AG10803 (cell line): ENCODE results near the gene OR2T10.

Experiments
- DNase-seq: peaks from one replicate; pipeline ENCODE4 v3.0.0; 2010; ENCODE audit warnings: low read depth
- H3K4me3 ChIP-seq: 2 replicates; pipeline ENCODE4 v1.5.1; 2011; ENCODE audit warnings: mild to moderate bottlenecking, low read length, control low read depth
- TF ChIP-seq, protein P1 (sequence below): conservative IDR thresholded peaks from 2 replicates; pipeline ENCODE4 v1.5.1; 2011; ENCODE audit warnings: mild to moderate bottlenecking, low read length, control low read depth, inconsistent platforms

OR2T10 gene

DNA sequence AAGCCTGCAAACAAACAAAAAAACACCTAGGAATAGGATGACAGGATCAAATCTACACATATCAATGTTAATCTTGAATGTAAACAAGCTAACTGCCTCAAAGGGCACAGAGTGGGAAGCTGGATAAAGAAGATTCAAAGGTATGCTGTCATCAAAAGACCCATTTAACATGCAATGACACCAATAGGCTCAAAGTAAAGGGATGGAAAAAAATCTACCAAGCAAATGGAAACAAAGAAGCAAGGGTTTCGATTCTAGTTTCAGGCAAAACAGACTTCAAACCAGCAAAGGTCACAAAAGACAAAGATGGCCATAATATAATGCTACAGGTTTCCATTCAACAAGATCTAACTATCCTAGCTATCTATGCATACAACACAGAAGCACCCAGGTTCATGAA is 16.2 kb upstream of the OR2T10 start:
- no peak overlapping the region for H3K4me3 ChIP-seq
- TF ChIP-seq, protein P1, sequence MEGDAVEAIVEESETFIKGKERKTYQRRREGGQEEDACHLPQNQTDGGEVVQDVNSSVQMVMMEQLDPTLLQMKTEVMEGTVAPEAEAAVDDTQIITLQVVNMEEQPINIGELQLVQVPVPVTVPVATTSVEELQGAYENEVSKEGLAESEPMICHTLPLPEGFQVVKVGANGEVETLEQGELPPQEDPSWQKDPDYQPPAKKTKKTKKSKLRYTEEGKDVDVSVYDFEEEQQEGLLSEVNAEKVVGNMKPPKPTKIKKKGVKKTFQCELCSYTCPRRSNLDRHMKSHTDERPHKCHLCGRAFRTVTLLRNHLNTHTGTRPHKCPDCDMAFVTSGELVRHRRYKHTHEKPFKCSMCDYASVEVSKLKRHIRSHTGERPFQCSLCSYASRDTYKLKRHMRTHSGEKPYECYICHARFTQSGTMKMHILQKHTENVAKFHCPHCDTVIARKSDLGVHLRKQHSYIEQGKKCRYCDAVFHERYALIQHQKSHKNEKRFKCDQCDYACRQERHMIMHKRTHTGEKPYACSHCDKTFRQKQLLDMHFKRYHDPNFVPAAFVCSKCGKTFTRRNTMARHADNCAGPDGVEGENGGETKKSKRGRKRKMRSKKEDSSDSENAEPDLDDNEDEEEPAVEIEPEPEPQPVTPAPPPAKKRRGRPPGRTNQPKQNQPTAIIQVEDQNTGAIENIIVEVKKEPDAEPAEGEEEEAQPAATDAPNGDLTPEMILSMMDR: no peak
- no peak for DNase-seq

DNA sequence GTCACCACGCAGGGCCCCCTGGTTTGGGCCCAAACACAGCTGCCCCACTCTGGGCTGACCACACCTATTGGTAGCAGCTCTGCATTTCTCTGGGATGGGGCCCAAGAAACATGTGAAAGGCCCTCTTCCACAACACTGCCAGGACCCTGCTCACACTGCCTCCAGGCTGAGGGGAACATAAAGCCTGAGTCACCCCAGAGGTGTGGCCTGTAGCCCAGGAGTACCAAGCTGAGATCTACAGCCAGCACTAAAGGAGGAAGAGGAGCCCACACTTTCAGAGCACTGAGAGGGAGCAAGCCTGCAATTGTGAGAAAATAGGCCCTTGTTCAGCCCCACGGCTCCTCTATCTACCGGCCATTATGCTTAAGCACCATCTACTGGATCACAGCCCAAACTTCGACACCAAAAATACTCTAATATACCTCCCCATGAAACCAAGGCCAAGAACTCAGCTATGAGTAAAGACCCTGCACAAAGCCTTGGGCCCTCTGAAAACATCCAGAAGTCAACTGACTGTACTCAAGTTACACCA is 14.4 kb upstream of the OR2T10 start:
- TF ChIP-seq, protein P1: no peak
- H3K4me3 ChIP-seq: no peak overlapping the region
- DNase-seq: no peak

- DNase-seq: no peak
- H3K4me3 ChIP-seq: no peak overlapping the region
- TF ChIP-seq, protein P1: no peak
Measured at GRCh38 chr1:248610301-248610700, 12.8 kb upstream of the OR2T10 start.

DNA sequence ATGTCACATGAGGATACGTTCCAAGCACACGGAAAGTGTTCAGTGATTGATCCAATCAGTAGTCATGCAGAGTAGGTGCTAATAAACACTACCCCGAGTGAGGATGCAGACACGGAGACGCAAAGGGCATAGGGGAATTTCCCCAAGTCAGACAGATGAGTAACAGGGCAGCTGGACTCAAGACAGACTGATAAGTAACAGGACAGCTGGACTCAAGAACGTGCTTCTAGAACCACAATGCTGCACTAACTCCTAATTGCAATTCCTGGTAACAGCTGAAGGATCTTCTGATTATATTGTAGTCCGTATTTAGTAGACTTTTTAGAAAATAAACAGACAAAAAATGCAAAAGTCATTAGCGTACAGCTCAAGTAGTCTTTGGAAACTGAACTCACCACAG is 1.9 kb upstream of the OR2T10 start:
- TF ChIP-seq, protein P1: no peak
- H3K4me3 ChIP-seq: no peak overlapping the region
- no peak for DNase-seq

DNA sequence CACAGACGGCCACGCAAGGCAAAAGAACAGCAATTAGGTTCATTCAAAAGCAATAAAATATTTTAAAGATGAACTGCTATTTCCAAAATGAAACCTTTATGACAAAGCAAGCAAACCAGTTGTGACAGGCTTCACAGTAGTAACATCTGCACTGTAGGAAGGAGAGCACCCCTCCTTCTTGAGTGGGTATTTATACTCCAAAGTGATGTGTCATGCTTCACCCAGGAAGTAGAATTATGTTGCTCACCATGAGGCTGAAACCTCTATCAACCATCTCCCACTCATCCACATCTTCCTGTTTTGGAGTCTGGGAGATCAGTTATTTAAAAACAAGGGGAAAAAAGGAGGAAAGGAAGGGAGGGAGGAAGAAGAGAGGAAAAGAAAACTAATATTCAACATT is 885 bp downstream of the OR2T10 start:
- TF ChIP-seq, protein P1: no peak
- no peak overlapping the region for H3K4me3 ChIP-seq
- DNase-seq: no peak

DNA sequence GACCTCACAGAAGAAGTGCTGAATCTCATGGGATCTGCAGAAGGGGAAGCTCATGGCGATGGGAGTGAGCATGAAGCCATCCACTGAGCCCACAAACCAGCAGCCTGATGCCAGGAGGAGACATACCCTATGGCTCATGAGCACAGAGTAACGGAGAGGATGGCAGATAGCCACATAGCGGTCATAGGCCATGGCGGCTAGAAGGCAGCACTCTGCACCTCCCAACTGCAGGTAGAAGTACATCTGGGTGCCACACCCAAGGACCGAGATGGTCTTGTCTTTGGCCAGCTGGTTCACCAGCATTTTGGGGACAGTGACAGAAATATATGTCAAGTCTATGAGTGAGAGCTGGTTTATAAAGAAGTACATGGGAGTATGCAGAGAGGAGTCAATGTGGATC is 4.3 kb downstream of the OR2T10 start:
- TF ChIP-seq, protein P1: no peak
- H3K4me3 ChIP-seq: no peak overlapping the region
- DNase-seq: no peak

GRCh38 chr1:248592655-248593054 is 4.8 kb downstream of the OR2T10 start:
- no peak for DNase-seq
- TF ChIP-seq, protein P1: no peak
- H3K4me3 ChIP-seq: no peak overlapping the region
